Activated B cell treated with CpG ODN at 0.5 μM for 24 hours (primary cell): ENCODE measurements around the gene GADD45GIP1. TPM values are rescaled to one million over a fixed set of nuclear protein-coding genes. Genes with fewer than 3 reads are reported as not detected.
"Not testable (repeated sequence)": the region's sequence is repeated elsewhere in the genome, so short reads cannot be mapped to it uniquely, and the experiment has no call there.

ENCODE experiments used
- ATAC-seq: fragments of 200-7000 bp; cut with Tn5 transposase; one replicate; pipeline ENCODE4 v1.10.0; 2021; ENCODE audit warnings: low read depth, mild to moderate bottlenecking, moderate library complexity
- CTCF ChIA-PET: fragments of 350-600 bp; sonication (Branson Sonifier 250); formaldehyde crosslinking; loops from one replicate; lab custom pipeline; 2021; ENCODE audit warnings: antibody characterized with exemption; lab: Charles Lee
- POLR2A ChIA-PET: fragments of 350-600 bp; sonication (Branson Sonifier 250); formaldehyde crosslinking; loops from one replicate; lab custom pipeline; 2021; ENCODE audit warnings: antibody characterized with exemption; lab: Charles Lee
- DNase-seq: peaks from one replicate; pipeline ENCODE4 v3.0.0; 2022
- H3K27ac Mint-ChIP-seq: one replicate; pipeline ENCODE4 v1.8.0; 2020; ENCODE audit warnings: mixed read lengths
- H3K27me3 Mint-ChIP-seq: one replicate; pipeline ENCODE4 v1.8.0; 2021; ENCODE audit warnings: mixed read lengths
- H3K36me3 Mint-ChIP-seq: one replicate; pipeline ENCODE4 v1.8.0; 2021; ENCODE audit warnings: low read depth, mixed read lengths
- H3K4me1 Mint-ChIP-seq: one replicate; pipeline ENCODE4 v1.8.0; 2021; ENCODE audit warnings: mixed read lengths
- H3K4me3 Mint-ChIP-seq: one replicate; pipeline ENCODE4 v1.8.0; 2020; ENCODE audit warnings: mild to moderate bottlenecking, mixed read lengths
- H3K9me3 Mint-ChIP-seq: one replicate; pipeline ENCODE4 v1.8.0; 2020; ENCODE audit warnings: mixed read lengths
- CTCF ChIP-seq: fragments of 200-600 bp; IDR thresholded peaks from one replicate; pipeline ENCODE4 v1.8.0; 2022; ENCODE audit warnings: antibody characterized with exemption, mild to moderate bottlenecking
- intact Hi-C: fragments of 100-400 bp; cut with micrococcal nuclease; formaldehyde crosslinking; loops from one replicate; pipeline ENCODE4 v1.15.1; 2024
- total RNA-seq: library from RNA; stranded (reverse); gene quantifications from 2 replicates; pipeline ENCODE4 v1.2.3, GENCODE V29; 2022

The GADD45GIP1 gene
- total RNA-seq, 1 donor from 2014 or later, result 16.7 TPM

GRCh38 chr19:12953799-12954611 lies 3.0 kb downstream of the GADD45GIP1 start:
- no peak for TF ChIP-seq CTCF
- ChIA-PET POLR2A (interaction anchor here (0.9 to 5.4 kb wide), 8 partner anchors 8 to 35 kb away, joined by 3 to 37 read pairs (median 6); partner anchors contain the start of genes CALR, FARSA, RAD23A and SYCE2), CTCF (interaction anchor here (2.6 kb wide), 1 partner anchor 12 kb away, joined by 12 read pairs; no protein-coding TSS in a partner anchor)
- intact Hi-C loops, result no loop called here
- no peaks in the 10 kb centered on the region for H3K9me3 Mint-ChIP-seq
- H3K4me3 Mint-ChIP-seq, result peak overlapping the region; percentile 25
- H3K27ac Mint-ChIP-seq, result peak overlapping the region; percentile 72
- ATAC-seq, result no peak
- H3K36me3 Mint-ChIP-seq, result peaks cover 63% of the 10 kb centered on the region
- no peak for DNase-seq
- peaks cover 33% of the 10 kb centered on the region for H3K4me1 Mint-ChIP-seq
- H3K27me3 Mint-ChIP-seq, result no peaks in the 10 kb centered on the region

DNA sequence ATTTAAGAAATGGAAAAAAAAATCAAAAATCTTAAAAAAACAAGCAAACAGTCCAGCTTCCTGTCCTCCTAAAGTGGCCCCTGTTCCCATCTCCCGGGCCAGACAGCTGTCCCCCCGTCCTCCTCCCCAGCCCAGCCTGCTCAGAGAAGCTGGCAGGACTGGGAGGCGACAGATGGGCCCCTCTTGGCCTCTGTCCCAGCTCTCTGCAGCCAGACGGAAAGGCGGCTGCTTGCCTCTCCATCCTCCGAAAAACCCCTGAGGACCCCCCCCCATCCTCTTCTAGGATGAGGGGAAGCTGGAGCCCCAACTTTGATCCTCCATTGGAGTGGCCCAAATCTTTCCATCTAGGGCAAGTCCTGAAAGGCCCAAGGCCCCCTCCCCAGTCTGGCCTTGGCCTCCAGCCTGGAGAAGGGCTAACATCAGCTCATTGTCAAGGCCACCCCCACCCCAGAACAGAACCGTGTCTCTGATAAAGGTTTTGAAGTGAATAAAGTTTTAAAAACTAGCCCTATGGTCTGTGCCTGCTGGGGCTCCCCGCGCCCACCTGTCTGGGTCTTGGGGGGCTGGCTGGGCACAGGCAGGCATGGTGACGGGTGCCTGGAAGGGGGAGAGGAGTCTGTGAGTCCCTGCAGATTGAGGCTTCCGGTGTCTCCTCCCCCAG lies 3.8 kb downstream of the GADD45GIP1 start:
- Mint-ChIP-seq H3K9me3 (no peaks in the 10 kb centered on the region), H3K4me3 (no peak overlapping the region), H3K36me3 (peaks cover 70% of the 10 kb centered on the region), H3K27me3 (no peaks in the 10 kb centered on the region), H3K27ac (no peak overlapping the region), H3K4me1 (peaks cover 33% of the 10 kb centered on the region)
- DNase-seq, result no peak
- ChIA-PET CTCF (interaction anchor here (2.6 kb wide), 1 partner anchor 12 kb away, joined by 12 read pairs; no protein-coding TSS in a partner anchor), POLR2A (interaction anchor here (0.5 to 5.4 kb wide), 8 partner anchors 9 to 292 kb away, joined by 3 to 37 read pairs (median 6); partner anchors contain the start of genes CALR and FARSA)
- ATAC-seq, result no peak
- intact Hi-C loops, result no loop called here
- TF ChIP-seq CTCF, result no peak

DNA sequence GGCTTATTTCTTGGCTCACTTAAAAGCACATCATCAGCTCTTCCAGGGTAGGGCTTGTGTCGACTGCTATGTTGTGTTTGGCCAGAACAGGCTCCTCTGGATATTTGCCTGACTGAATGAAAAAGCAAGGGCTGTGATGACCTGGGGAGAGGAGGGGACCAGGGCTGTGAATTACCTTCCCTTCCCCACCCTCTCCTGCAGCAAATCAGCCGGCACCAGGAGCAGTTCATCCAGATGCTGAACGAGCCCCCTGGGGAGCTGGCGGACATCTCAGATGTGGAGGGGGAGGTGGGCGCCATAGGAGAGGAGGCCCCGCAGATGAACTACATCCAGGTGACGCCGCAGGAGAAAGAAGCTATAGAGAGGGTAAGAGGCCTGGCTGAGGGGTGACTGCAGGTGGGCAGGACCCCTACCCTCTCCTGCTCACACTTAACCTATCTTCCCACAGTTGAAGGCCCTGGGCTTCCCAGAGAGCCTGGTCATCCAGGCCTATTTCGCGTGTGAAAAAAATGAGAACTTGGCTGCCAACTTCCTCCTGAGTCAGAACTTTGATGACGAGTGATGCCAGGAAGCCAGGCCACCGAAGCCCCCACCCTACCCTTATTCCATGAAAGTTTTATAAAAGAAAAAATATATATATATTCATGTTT lies 4.4 kb downstream of the GADD45GIP1 start:
- Mint-ChIP-seq H3K27me3 (no peaks in the 10 kb centered on the region), H3K4me1 (peaks cover 35% of the 10 kb centered on the region), H3K4me3 (no peak overlapping the region), H3K9me3 (no peaks in the 10 kb centered on the region), H3K36me3 (peaks cover 76% of the 10 kb centered on the region), H3K27ac (no peak overlapping the region)
- intact Hi-C loops, result no loop called here
- CTCF ChIA-PET, result interaction anchor here (2.6 kb wide), 1 partner anchor 13 kb away, joined by 12 read pairs; no protein-coding TSS in a partner anchor
- POLR2A ChIA-PET, result interaction anchor here (0.5 to 5.4 kb wide), 8 partner anchors 9 to 293 kb away, joined by 3 to 37 read pairs (median 6); partner anchors contain the start of genes CALR and FARSA
- ATAC-seq (no peak), DNase-seq (no peak)
- TF ChIP-seq CTCF, result no peak

DNA sequence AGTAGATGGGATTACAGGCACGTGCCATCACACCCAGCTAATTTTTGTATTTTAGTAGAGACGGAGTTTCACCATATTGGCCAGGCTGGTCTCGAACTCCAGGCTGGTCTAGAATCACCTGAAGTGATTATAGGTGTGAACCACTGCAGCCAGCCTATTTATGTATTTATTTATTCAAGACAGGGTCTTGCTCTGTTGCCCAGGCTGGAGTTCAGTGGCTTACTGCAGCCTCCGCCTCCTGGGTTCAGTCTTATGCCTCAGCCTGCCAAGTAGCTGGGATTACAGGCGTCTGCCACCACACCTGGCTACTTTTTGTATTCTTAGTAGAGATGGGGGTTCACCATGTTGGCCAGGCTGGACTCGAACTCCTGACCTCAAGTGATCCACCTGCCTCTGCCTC lies 5.0 kb downstream of the GADD45GIP1 start:
- ATAC-seq, intact Hi-C loops, H3K27me3 Mint-ChIP-seq, DNase-seq, CTCF ChIA-PET, H3K9me3 Mint-ChIP-seq, H3K4me3 Mint-ChIP-seq, H3K27ac Mint-ChIP-seq: not testable (repeated sequence)
- POLR2A ChIA-PET, result interaction anchor here (0.9 to 1.7 kb wide), 3 partner anchors 13 to 142 kb away, joined by 3 to 6 read pairs (median 4); partner anchors contain the start of gene FARSA
- Mint-ChIP-seq H3K36me3 (peaks cover 77% of the 10 kb centered on the region), H3K4me1 (peaks cover 36% of the 10 kb centered on the region)
